GM18519 (cell line): ENCODE measurements around the gene KCTD1.

Experiments
- ATAC-seq: cut with Tn5 transposase; IDR thresholded peaks from one replicate; pipeline ENCODE4 v1.9.1; 2021; ENCODE audit warnings: mild to moderate bottlenecking, moderate library complexity; ENCODE audit not compliant: unreplicated experiment, low FRiP score

Gene KCTD1

DNA sequence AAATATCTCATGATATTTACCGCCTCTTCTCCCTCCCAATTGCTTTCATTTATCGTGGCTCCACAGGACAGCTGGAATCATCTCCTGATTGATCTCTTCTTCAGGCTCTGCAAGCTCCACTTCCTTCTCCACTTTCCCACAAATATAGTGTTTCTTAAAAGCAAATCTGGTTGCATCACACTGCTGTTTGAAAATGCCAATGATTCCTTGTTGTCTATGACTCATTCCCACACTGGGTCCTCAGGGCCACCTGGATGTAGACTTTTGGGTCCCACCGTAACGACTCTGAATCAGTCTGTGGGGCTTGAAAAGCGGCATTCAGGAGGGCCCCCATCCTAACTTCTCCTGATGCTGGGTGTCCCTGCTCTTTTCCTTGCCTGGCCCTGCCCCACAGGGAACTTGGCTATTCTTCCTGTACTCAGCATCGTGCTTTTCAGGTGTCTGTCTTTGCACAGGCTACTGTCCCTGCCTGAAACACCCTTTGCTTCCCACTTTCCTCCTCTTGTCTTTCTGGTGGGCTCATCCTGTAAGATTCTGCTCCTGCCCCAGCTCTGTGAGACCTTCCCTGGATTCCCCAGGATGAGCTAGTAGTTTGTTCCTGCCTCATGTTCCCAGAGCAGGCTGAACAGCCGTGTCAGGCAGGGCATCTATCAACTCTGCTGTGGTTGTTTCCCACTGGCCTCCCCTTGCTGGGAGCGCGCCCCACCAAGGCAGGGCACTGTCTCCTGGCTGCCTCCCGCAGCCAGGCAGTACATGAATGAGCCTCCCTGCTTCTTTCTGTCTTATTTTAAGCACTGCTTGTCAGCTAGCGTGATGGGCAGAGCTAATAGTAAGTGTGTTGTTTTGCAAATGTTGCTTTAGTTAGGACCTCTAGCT lies 111.9 kb downstream of the KCTD1 start:
- no peak for ATAC-seq

DNA sequence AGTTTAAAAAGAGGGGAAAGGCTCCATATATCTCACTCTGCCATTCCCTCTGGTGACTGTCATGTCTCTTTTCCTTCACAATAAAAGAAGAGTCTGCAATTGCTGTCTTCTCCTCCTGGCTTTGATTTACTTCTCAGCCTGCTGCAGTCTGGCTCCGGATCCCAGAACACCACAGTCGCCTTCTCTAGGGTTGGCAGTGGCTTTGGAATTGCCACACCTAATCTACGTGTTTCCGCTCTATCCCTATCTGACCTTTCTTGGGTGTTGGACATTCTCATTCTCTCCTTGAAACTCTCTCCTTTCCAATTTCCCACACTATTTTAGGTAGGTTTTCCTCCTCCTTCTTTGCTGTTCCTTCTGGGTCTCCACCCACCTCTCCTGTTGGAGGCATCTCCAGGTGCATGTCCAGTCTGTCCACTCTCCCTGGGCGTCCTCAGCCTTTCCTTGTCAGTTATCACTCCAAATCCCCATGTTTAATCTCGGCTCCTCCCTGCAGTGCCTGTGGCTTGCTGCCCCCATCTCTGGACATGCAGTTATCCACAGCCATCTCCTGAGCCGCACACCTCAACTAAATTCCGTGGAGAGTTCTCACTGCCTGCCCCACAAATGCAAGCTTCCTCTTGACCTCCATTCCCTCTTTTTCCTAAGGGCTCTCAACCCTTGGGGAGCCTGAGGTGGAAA lies 112.8 kb downstream of the KCTD1 start:
- no peak for ATAC-seq

DNA sequence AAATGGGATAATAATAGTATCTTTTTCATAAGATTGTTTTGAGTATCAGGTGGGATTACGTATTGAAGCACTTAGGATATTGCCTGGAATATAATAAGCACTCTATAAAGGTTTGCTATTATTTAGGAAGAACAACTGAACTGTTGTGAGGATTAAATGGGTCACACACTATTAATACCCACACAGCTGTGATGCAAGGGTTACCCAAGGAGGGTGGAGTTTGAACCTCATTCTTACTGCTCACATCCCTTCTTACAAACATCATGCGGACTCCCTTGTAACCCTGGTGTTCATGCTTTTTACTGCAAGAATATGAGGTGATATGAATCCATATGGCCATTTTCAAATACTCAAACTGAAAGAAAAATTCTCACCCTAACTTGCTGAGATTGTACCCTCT lies 113.5 kb downstream of the KCTD1 start:
- no peak for ATAC-seq

DNA sequence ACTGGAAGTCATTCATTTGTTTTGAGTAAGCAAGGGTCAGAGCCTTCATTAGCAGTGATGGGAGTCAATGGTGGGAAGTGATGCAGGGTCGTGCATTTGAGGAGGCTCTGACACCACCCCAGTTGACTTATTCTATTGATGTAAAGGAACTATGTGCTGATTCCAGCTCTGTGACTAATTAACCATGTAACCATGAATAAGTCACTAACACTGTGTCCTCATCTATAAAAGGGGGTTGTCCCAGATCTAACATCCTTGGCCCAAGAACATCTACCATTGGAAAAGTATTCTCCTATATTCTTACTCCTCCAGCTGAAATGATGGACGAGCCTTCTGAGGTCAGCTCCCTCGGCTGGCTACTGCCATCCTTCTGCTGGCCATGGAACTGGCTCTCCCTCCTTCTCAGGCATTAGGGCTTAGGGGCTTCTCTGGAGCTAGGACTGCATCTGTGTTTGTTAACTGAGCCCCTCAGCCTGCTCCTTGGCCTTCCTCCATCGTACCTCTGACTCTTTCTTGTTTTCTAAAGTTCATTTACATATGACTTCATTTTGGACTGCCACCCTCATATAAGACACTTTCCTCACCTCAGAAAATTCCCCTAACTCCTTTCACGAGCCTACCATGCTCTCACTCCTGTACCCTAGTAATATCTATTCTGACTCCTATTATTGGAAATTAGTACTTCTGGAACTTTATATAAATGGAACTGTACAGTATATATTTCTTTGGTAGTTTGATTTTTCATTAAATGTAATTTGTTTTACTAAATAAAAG lies 115.5 kb downstream of the KCTD1 start:
- ATAC-seq = no peak

DNA sequence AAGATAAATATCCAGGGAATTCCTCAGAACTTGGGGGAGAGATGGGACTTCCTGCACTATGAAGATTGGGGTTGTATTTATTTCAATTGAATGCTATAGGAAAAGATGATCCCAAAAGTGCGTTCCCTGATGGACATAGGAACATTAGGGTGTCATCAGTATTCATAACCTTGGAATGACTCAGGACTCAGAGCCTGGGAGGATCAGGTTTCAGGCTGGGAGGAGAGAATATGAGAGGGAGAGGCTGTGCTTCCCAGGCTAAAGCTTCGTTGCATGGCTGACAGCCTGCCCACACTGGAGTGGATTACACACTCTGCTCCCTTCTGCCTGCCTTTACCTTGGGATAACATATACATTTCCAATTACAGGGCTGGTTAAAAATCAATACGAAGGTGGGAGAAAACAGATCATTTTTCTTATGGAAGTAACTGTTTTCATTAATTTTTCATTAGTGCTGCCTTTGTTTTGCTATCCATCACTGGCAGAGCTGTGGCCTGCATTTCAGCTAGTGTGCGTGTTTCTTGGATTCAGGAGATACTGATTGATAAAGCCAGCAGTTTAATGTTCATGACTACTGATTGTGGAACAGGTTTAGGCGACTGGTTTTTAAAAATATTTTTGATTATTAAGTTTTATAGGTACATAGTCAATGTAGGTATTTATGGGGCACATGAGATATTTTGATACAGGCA lies 118.7 kb downstream of the KCTD1 start:
- ATAC-seq = no peak

DNA sequence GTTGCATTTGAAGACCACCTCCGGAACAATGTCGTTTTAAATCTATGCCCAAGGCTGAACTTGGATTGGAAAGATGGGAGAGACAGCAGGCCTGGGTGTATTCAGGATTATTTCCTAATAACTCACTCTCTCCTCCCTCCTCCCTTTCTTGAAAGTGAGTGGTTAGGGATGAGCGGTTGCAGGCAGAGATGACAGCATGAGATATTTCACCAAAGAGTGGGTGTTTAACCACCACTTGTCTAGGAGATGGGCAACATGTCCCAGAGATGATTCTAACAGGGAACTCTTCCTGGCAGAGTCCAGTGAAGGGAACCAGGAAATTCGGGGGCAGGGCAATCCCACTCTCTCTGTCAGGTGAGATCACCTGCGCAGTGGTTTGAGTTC lies 123.2 kb downstream of the KCTD1 start:
- no peak for ATAC-seq

DNA sequence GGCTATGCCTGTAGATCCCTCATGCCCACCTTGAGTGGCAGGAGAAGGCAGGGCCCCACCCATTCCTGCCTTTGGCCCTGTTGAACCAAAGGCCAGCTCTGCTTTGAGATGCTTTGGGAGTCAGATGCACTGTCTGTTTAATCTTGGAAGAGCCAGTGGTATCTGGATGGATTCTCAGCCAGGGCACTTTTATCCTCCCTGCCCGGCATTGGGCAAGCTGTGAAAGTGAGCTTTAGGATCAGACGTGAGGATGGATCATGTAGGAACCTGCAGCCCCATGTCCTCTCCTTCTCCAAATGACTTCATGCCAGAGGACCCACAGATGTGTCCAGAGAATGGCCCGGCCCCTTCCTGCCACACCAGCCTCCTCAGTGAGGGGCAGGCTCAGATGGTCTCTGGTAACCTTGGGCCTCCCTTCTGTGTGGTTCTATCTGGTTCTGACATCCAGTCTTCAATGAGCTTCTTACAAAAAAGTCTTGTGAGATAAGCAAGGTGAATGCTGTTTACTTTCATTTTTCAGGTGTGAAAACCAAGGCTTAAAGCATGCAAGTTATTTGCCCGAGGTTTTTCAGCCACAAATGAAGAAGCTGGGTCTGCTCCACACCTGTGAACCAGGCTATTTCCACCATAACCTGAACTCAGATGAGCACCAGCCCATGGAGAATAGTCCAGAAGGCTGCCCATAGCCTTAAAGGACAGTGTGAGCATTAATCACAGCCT lies 123.8 kb downstream of the KCTD1 start:
- no peak for ATAC-seq

DNA sequence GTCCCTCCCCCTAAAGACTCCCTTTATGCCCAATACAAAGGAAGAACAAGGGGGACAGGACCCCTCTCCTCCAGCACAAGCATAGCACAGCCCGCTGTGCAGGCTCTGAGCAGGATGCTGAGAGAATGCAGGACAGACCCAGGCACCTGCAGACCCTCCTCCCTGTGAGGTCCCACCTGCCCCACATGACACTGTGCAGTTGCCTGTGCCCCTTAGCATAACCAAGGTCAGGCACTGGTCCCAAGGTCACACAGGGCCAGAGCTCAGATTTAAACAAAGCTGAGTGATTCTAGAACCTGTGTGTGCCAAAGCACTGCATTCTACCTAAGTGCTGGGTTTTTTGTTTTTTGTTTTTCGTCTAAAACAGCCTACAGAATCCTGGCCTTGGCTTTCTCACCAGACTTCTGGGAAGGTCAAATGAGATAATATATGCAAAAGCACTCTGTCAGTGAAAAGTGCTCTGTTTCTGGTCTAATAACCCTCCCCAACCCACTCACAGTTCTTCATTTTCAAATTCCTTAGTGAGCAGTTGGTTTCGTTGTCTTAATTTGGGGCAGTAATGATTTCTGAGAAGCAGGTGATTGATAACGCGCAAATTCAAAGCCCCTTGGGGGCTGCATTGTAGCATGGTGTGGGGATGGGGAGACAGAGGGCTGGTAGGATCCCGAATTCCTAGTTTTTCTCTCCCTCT lies 125.7 kb downstream of the KCTD1 start:
- ATAC-seq = peak; percentile 49

DNA sequence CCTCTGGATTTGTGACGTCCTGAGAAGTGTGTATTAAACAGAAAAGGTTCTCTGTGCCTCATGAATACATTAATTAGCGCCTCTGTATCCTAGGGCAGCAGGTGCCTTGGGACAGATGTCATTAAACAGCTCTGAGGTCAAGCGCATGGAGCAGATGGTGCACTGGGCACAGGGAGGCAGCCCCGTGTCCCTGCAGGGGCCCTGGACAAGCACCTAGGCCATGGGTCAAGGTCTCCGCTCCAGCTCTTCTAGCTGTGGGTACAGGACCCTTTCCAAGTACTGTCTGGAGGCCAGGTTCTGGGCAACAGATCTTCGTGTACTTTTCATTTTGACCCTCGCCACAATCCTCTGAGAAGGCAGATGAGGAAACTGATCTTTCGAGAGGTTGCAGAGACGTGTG lies 126.4 kb downstream of the KCTD1 start:
- ATAC-seq = no peak

DNA sequence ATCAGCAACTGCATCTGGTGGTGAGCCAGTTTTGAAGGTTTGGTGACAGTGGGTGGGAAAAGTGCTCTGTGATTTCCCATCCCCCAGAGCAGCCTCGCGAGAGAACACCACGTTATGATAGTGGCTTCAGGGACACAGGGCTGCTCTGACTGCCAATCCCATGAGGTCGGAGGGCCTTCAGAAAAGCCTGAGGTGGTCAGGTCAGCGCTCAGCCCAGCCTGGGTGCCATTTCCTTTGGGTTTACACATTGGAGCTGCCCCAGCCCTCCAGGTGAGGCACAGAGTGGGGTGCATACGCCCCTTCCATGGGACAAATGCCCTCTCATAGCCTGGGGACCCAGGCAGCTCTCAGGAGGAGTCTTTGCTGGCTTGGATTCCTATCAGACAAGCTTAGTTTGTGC lies 126.8 kb downstream of the KCTD1 start:
- ATAC-seq = no peak

DNA sequence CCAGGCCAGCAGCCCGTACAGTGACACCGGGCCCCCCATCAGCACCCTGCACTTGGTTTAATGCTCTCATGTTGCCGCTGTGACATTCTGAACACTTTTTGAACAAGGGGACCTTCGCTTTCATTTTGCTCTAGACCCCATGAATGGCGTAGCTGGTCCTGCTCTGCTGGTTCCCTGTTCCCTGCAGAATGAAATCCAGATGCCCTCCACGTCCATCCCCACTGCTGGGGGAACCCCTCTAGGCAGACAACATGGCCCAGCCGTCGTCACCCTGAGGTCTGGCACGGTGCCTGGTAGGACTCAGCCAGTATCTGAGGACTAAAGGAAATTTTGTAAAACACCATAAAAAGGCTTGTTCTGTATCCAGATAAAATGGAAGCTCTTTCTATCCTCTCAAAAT lies 128.6 kb downstream of the KCTD1 start:
- ATAC-seq = no peak

DNA sequence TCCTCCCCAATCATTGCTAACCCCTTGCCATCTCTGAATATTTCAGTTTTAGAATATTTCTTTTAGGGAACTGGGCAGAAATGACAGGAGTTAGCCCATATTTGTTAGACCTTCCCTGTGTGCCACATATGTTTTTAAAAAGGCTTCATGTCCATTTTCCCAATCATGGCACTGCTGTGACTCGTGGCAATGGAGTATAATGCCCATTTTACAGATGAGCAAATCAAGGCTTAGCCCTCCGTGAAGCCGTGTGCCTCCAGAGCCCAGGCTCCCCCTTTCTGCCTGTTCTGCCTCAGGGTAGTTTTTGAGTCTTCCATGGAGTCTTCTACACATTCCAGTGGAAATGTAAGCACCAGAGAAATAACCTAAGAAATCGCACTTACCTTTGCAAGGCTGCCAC lies 130.1 kb downstream of the KCTD1 start:
- ATAC-seq = no peak

DNA sequence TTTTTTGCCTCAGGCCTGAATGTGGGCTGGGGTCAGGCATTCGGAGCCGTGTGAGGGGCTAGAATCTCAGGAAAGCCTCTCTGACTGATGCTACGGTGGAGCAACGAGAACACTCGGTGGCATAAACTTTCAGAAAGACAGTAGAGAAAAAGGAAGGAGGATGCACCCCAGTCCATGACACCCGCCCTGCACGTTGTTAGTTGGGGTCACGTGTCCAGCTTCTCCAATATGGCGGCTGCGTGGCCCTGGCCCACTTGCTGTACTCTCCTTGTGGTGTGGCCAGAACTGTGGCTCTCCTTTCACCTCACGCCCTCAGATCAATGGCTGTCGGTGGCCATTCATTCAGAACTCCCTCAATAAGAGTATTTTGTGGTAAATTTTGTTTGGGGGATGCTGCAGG lies 131.2 kb downstream of the KCTD1 start:
- no peak for ATAC-seq

DNA sequence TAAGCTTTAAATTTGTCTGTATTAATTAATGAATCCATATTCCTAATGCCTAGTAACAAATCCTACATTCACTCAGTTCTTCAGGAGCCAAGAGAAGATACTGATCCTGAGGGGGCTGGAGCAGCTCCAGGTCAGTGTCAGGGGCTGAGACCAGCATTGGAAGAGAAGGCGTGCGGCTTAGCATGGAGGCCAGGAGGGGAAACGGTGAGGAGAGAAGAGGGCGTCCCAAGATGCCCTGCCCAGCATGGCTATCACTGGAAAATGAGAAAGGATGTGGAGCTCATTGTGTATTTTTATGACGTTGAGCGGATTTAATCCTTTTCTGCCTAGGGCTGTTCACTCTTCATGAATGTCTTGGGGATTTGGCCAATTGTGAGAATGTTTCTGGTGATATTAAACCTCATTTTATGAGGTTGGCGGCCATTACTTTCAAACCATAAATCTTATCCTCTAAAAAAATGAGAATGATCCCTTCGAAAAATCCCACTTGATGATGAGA lies 131.7 kb downstream of the KCTD1 start:
- ATAC-seq = no peak

DNA sequence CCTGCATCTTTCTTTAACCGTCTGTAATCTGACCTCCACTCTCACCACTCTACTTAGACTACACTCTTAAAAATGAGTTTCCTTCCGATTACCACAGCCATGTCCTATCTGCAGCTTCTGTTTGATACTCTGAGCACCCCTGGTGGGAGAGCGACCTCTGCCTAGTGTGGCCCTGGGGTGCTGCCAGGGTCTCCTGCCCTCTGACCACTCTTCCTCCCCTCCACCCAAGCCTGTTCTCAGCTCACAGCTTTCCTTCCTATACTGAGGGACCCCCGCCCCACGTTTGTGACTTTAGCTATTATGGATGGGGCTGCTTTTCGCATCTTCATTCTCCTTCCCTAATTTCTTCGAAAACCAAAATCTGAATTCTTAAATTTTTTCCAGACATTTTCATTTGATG lies 132.7 kb downstream of the KCTD1 start:
- no peak for ATAC-seq

DNA sequence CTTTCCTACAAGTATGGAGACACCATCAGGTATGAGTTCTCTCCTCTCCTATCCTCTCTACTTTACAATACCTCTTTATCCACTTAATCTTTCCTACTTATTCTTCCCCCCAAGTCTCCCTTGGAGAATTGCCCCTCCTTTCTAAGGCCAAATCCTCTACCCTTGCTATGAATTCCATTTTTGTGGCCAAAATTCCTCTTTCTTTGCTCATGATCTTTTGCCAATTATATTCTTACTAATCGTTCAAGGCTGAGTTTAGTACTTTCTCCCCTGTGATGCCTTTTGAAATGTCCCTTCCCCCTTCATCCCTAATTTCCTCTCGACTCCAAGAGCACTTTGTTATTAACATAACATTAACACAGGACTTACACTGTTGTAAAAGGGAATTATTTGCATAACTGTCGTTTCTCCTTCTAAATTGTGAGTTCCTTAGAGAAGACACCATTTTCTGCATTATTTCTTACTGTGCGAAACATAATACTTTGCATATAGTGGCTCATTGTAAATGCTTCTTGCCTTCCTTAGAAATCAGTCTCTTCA lies 133.4 kb downstream of the KCTD1 start:
- no peak for ATAC-seq

DNA sequence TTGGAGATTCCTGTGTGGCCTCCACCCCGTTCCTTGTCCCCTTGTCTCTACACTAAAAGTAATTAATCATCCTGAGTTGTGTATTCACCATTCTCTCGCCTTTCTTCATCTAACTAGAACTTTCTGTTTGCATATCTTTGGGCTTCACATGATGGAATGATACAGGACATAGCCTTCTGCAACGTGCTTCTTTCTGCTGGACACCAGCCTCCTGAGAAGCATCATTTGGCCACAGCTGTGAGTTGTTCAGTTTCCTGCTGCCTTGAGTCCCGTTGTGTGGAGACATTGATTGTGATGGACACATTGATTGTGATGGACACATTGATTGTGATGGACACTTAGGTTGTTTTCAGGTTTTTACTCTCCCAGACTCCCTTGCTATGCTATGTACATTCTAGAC lies 139.3 kb downstream of the KCTD1 start:
- no peak for ATAC-seq

DNA sequence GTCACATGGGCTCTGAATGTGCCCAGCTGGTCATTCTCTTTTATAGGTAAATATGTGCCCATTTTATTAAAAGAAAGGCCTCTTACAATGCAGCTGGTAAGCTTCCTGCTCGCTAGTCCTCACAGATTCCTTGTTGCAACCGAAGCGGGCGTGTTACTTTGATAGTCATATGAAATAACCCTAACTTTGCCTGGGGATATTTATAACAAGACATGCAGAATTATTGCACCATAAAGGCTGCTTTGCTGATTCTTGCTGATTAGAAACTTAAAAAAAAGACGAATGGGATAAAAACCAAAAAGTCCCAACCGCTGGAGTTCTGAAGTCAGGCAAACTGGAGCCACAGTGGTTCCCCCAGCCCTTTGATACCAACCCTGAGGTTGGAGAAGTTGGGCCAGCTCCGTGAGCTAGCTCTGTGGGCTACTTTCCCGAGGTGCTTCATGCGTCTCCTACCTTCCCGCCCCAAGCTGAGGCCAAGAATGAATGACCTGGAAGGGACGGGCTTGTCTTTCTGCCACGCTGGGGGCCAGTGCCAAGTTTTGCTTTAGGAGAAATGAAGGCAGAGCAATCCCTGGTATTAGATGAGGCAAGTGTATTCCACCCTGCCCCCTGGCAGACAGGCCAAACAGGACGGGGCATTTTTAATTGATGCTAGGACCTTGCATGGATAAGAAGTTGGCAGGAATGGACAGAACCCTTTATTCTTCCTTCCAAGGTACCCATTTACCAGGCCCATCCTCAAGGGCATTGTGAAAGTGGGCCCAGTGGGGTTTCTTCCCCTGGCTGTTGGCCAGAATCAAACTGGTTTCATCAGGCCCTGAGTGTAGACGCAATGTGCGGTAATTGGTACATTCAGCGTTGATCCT lies 140.4 kb downstream of the KCTD1 start:
- no peak for ATAC-seq
